Fibroblast of lung (primary cell): ENCODE measurements around the gene C2orf76.

Experiments
- CTCF ChIP-seq, 2 donors: IDR thresholded peaks in 1 of 2; conservative IDR thresholded peaks in 1 of 2; 1 replicate in 1 of 2; 2 replicates in 1 of 2; pipeline ENCODE4 v1.5.1; 2011 to 2012; ENCODE audit warnings: low read length in 2 of 2, control low read depth in 1 of 2, inconsistent platforms in 1 of 2, low read depth in 1 of 2, mild to moderate bottlenecking in 1 of 2
- EZH2 ChIP-seq: IDR thresholded peaks from 2 replicates; pipeline ENCODE4 v1.5.1; 2012; ENCODE audit warnings: low read length, control low read depth, mild to moderate bottlenecking; ENCODE audit errors: missing control alignments

- TF ChIP-seq CTCF (conservative IDR thresholded peaks at IDR 0.05 in 1 of 2, IDR thresholded peaks at IDR 0.05 in 1 of 2; ENCODE audit: low read depth in 1 of 2, low read length in 2 of 2) (no peak), EZH2 (no peak)
These were observed 87.7 kb downstream of the C2orf76 start for GRCh38 chr2:119278946-119279345.
